Tibial artery (tissue), 4 donors: ENCODE measurements around the gene SCG3.

Experiments
- DNase-seq, 2 donors: peaks; one replicate each; pipeline ENCODE4 v3.0.0-alpha.2; 2019
- H3K27ac ChIP-seq, 2 donors: fragments of 200-600 bp; sonication (generic) in 1 of 2; 1 replicate in 1 of 2; 2 replicates in 1 of 2; pipeline ENCODE4 v1.5.1; 2018 to 2019; ENCODE audit warnings: mild to moderate bottlenecking in 1 of 2
- H3K27me3 ChIP-seq, 2 donors: fragments of 200-600 bp; sonication (generic) in 1 of 2; one replicate each; pipeline versions ENCODE4 v1.5.1 to v1.6.0; 2016 to 2019
- H3K36me3 ChIP-seq, 3 donors: fragments of 200-600 bp; sonication (generic) in 2 of 3; one replicate each; pipeline ENCODE4 v1.5.1; 2016 to 2019; ENCODE audit warnings: mild to moderate bottlenecking in 2 of 3
- H3K4me1 ChIP-seq, 4 donors: fragments of 200-600 bp; sonication (generic) in 2 of 4; 1 replicate in 3 of 4; 2 replicates in 1 of 4; pipeline ENCODE4 v1.5.1; 2016 to 2019
- H3K4me3 ChIP-seq, 2 donors: fragments of 200-600 bp; sonication (generic) in 1 of 2; 1 replicate in 1 of 2; 2 replicates in 1 of 2; pipeline ENCODE4 v1.5.1; 2018 to 2019; ENCODE audit warnings: mild to moderate bottlenecking in 2 of 2
- H3K9me3 ChIP-seq, 3 donors: fragments of 200-600 bp; sonication (generic) in 1 of 3; one replicate each; pipeline ENCODE4 v1.5.1; 2016 to 2019
- CTCF ChIP-seq, 2 experiments: fragments of 200-600 bp in 1 of 2; fragments of 450-650 bp in 1 of 2; IDR thresholded peaks; one replicate each; pipeline ENCODE4 v1.5.1; 2017 to 2019; ENCODE audit warnings: antibody characterized with exemption in 2 of 2, mild to moderate bottlenecking in 1 of 2, moderate library complexity in 1 of 2
- intact Hi-C: fragments of 100-400 bp; cut with DNase I; formaldehyde crosslinking; loops from one replicate; pipeline ENCODE4 v1.15.0; 2023; ENCODE audit warnings: low total_unique reads

Gene SCG3

GRCh38 chr15:51754267-51754666 is 73.0 kb downstream of the SCG3 start:
- Histone ChIP-seq H3K36me3 (no peaks in the 10 kb centered on the region), H3K4me1 (peaks cover 0 to 26% (median 9%) of the 10 kb centered on the region in 4 donors), H3K27me3 (no peaks in the 10 kb centered on the region), H3K27ac (no peak overlapping the region), H3K9me3 (no peaks in the 10 kb centered on the region), H3K4me3 (no peak overlapping the region)
- intact Hi-C loops: no loop called here
- no peak for TF ChIP-seq CTCF (IDR thresholded peaks at IDR 0.05)
- no peak for DNase-seq

- H3K27ac ChIP-seq: no peak overlapping the region
- peaks cover 0 to 27% (median 10%) of the 10 kb centered on the region in 4 donors for H3K4me1 ChIP-seq
- H3K27me3 ChIP-seq: no peaks in the 10 kb centered on the region
- TF ChIP-seq CTCF (IDR thresholded peaks at IDR 0.05): no peak
- H3K36me3 ChIP-seq: no peaks in the 10 kb centered on the region
- intact Hi-C loops: no loop called here
- no peak for DNase-seq
- H3K9me3 ChIP-seq: no peaks in the 10 kb centered on the region
- no peak overlapping the region for H3K4me3 ChIP-seq
Measured at GRCh38 chr15:51755790-51756189, 74.5 kb downstream of the SCG3 start.

GRCh38 chr15:51756482-51756881 is 75.2 kb downstream of the SCG3 start:
- intact Hi-C loops: no loop called here
- Histone ChIP-seq H3K27ac (no peak overlapping the region), H3K4me3 (no peak overlapping the region), H3K36me3 (no peaks in the 10 kb centered on the region), H3K4me1 (peaks cover 0 to 22% (median 10%) of the 10 kb centered on the region in 4 donors), H3K9me3 (no peaks in the 10 kb centered on the region), H3K27me3 (no peaks in the 10 kb centered on the region)
- no peak for TF ChIP-seq CTCF (IDR thresholded peaks at IDR 0.05)
- no peak for DNase-seq

- no peak for DNase-seq
- no peak for TF ChIP-seq CTCF (IDR thresholded peaks at IDR 0.05)
- Histone ChIP-seq H3K4me1 (peaks cover 0 to 19% (median 9%) of the 10 kb centered on the region in 4 donors), H3K36me3 (no peaks in the 10 kb centered on the region), H3K9me3 (no peaks in the 10 kb centered on the region), H3K27me3 (no peaks in the 10 kb centered on the region), H3K27ac (no peak overlapping the region), H3K4me3 (no peak overlapping the region)
- intact Hi-C loops: no loop called here
Measured at GRCh38 chr15:51757450-51757849, 76.1 kb downstream of the SCG3 start.

- H3K27ac ChIP-seq: no peak overlapping the region
- no peak overlapping the region for H3K4me3 ChIP-seq
- intact Hi-C loops: no loop called here
- H3K9me3 ChIP-seq: no peaks in the 10 kb centered on the region
- no peak for TF ChIP-seq CTCF (IDR thresholded peaks at IDR 0.05)
- peak in 1 of 2 donors; percentile 58 for DNase-seq
- H3K4me1 ChIP-seq: peaks cover 0 to 14% (median 5%) of the 10 kb centered on the region in 4 donors
- H3K36me3 ChIP-seq: no peaks in the 10 kb centered on the region
- H3K27me3 ChIP-seq: no peaks in the 10 kb centered on the region
Measured at GRCh38 chr15:51758645-51759044, 77.3 kb downstream of the SCG3 start.

GRCh38 chr15:51759557-51760070 is 78.3 kb downstream of the SCG3 start:
- DNase-seq: peak in 1 of 2 donors; percentile 70
- intact Hi-C loops: no loop called here
- Histone ChIP-seq H3K27me3 (no peaks in the 10 kb centered on the region), H3K36me3 (no peaks in the 10 kb centered on the region), H3K4me1 (peaks cover 0 to 14% (median 5%) of the 10 kb centered on the region in 4 donors), H3K27ac (no peak overlapping the region), H3K9me3 (no peaks in the 10 kb centered on the region), H3K4me3 (no peak overlapping the region)
- no peak for TF ChIP-seq CTCF (IDR thresholded peaks at IDR 0.05)
